Transverse colon (tissue), 4 donors: ENCODE results near the gene UBXN10. TPM values are rescaled to one million over a fixed set of nuclear protein-coding genes. Genes with fewer than 3 reads are reported as not detected.

Experiments
- DNase-seq: peaks from one replicate; pipeline ENCODE4 v3.0.0-alpha.2; 2019
- H3K27ac ChIP-seq, 4 donors: fragments of 200-600 bp; sonication (generic); 2 replicates each; pipeline ENCODE4 v1.5.1; 2016 to 2018; ENCODE audit warnings: inconsistent platforms in 4 of 4
- H3K27me3 ChIP-seq: fragments of 200-600 bp; sonication (generic); 2 replicates; pipeline ENCODE4 v1.5.1; 2017; ENCODE audit warnings: inconsistent platforms
- H3K36me3 ChIP-seq, 4 donors: fragments of 200-600 bp; sonication (generic); 2 replicates each; pipeline ENCODE4 v1.5.1; 2017 to 2019; ENCODE audit warnings: inconsistent platforms in 4 of 4
- H3K4me1 ChIP-seq, 4 donors: fragments of 200-600 bp; sonication (generic); 2 replicates each; pipeline ENCODE4 v1.5.1; 2017 to 2020; ENCODE audit warnings: inconsistent platforms in 4 of 4
- H3K4me3 ChIP-seq, 4 donors: fragments of 200-600 bp; sonication (generic); 1 replicate in 1 of 4; 2 replicates in 3 of 4; pipeline versions ENCODE4 v1.5.1 to v1.6.1; 2017 to 2019; ENCODE audit warnings: inconsistent platforms in 4 of 4
- H3K9me3 ChIP-seq, 2 donors: fragments of 200-600 bp; sonication (generic); 2 replicates each; pipeline ENCODE4 v1.5.1; 2017 to 2019; ENCODE audit warnings: inconsistent platforms in 2 of 2
- CTCF ChIP-seq, 5 experiments: fragments of 200-600 bp in 3 of 5; fragments of 450-650 bp in 2 of 5; sonication (generic) in 3 of 5; IDR thresholded peaks; 1 replicate in 2 of 5; 2 replicates in 3 of 5; pipeline ENCODE4 v1.5.1; 2016 to 2017; ENCODE audit warnings: antibody characterized with exemption in 5 of 5, inconsistent platforms in 3 of 5, mild to moderate bottlenecking in 2 of 5, moderate library complexity in 1 of 5
- EP300 ChIP-seq: sonication (generic); formaldehyde crosslinking; IDR thresholded peaks from one replicate; pipeline ENCODE4 v1.6.1; 2017; ENCODE audit warnings: antibody characterized with exemption, low read depth
- POLR2A ChIP-seq: fragments of 450-650 bp; IDR thresholded peaks from one replicate; pipeline ENCODE4 v1.6.1; 2016; ENCODE audit warnings: antibody characterized with exemption, mild to moderate bottlenecking, moderate library complexity
- POLR2AphosphoS5 ChIP-seq, 3 donors: sonication (generic); formaldehyde crosslinking; IDR thresholded peaks; one replicate each; pipeline ENCODE4 v1.6.1; 2016; ENCODE audit warnings: antibody characterized with exemption in 3 of 3
- WGBS, 2 donors: methylation state at CpG; one replicate each; pipeline ENCODE4 v1.1.5; 2018; ENCODE audit warnings: low coverage in 1 of 2; 5-methylcytosine and 5-hydroxymethylcytosine counted together
- in situ Hi-C, 4 donors: fragments of 200-750 bp; cut with MboI; loops; one replicate each; pipeline versions ENCODE4 v1.15.0 to v1.15.1; 2017; ENCODE audit warnings: low sequenced_read_pairs in 3 of 4, low pct_ligation_motif_present in 1 of 4, low pct_unique_long_range_greater_than_20kb in 1 of 4
- intact Hi-C: fragments of 100-400 bp; cut with DNase I; formaldehyde crosslinking; loops from one replicate; pipeline ENCODE4 v1.15.1; 2023; ENCODE audit warnings: low total_unique reads
- total RNA-seq, 4 donors: library from RNA; depleted of rRNA; stranded (reverse); fragments of >200 nt; gene quantifications; one replicate each; pipeline ENCODE4 v1.1.0, GENCODE V29; 2016

UBXN10 gene
- total RNA-seq, 4 donors from 2014 or later, result 4.3 to 15.3 (median 5.8) TPM

GRCh38 chr1:20141466-20141865 is 44.4 kb upstream of the UBXN10 start:
- H3K36me3 ChIP-seq, result no peaks in the 10 kb centered on the region
- 86% methylated on average over 7 of the region's 7 CpGs; no CpG with 5 or more reads in 1 of the 2 donors for WGBS, 2 donors
- intact Hi-C loops (no loop called here), in situ Hi-C loops (no loop called here)
- TF ChIP-seq POLR2AphosphoS5 (IDR thresholded peaks at IDR 0.05) (no peak), CTCF (IDR thresholded peaks at IDR 0.05) (no peak), EP300 (no peak), POLR2A (no peak)
- H3K27me3 ChIP-seq, result no peaks in the 10 kb centered on the region
- H3K9me3 ChIP-seq, result no peaks in the 10 kb centered on the region
- no peaks in the 10 kb centered on the region for H3K4me1 ChIP-seq
- no peak for DNase-seq
- H3K27ac ChIP-seq, result no peak overlapping the region
- H3K4me3 ChIP-seq, result no peak overlapping the region

- in situ Hi-C loops, result no loop called here
- H3K4me3 ChIP-seq, result no peak overlapping the region
- H3K27me3 ChIP-seq, result no peaks in the 10 kb centered on the region
- no peaks in the 10 kb centered on the region for H3K36me3 ChIP-seq
- H3K27ac ChIP-seq, result no peak overlapping the region
- no peak for TF ChIP-seq POLR2AphosphoS5 (IDR thresholded peaks at IDR 0.05)
- no peak for TF ChIP-seq EP300
- TF ChIP-seq POLR2A, result no peak
- TF ChIP-seq CTCF (IDR thresholded peaks at IDR 0.05), result no peak
- H3K4me1 ChIP-seq, result no peaks in the 10 kb centered on the region
- 85% methylated on average over 13 of the region's 13 CpGs; no CpG with 5 or more reads in 1 of the 2 donors for WGBS, 2 donors
- no peaks in the 10 kb centered on the region for H3K9me3 ChIP-seq
- intact Hi-C loops, result no loop called here
- DNase-seq, result no peak
These were observed 43.7 kb upstream of the UBXN10 start for GRCh38 chr1:20142001-20142710.

GRCh38 chr1:20143318-20143717 is 42.6 kb upstream of the UBXN10 start:
- no peak overlapping the region for H3K27ac ChIP-seq
- TF ChIP-seq POLR2AphosphoS5 (IDR thresholded peaks at IDR 0.05) (no peak), CTCF (IDR thresholded peaks at IDR 0.05) (no peak), EP300 (no peak), POLR2A (no peak)
- no peaks in the 10 kb centered on the region for H3K27me3 ChIP-seq
- H3K4me1 ChIP-seq, result no peaks in the 10 kb centered on the region
- intact Hi-C loops, result no loop called here
- DNase-seq, result no peak
- in situ Hi-C loops, result no loop called here
- H3K4me3 ChIP-seq, result no peak overlapping the region
- no peaks in the 10 kb centered on the region for H3K9me3 ChIP-seq
- 88 to 98% methylated on average over 3 to 7 of the region's 8 CpGs for WGBS, 2 donors
- no peaks in the 10 kb centered on the region for H3K36me3 ChIP-seq

- no peak overlapping the region for H3K4me3 ChIP-seq
- no peaks in the 10 kb centered on the region for H3K9me3 ChIP-seq
- WGBS, 2 donors, result 57 to 66% methylated on average over 6 to 13 of the region's 13 CpGs
- no peak for DNase-seq
- no peaks in the 10 kb centered on the region for H3K27me3 ChIP-seq
- TF ChIP-seq POLR2AphosphoS5 (IDR thresholded peaks at IDR 0.05), result no peak
- no peak for TF ChIP-seq POLR2A
- no peak for TF ChIP-seq CTCF (IDR thresholded peaks at IDR 0.05)
- no peak for TF ChIP-seq EP300
- no peaks in the 10 kb centered on the region for H3K36me3 ChIP-seq
- intact Hi-C loops, result no loop called here
- no peak overlapping the region for H3K27ac ChIP-seq
- in situ Hi-C loops, result no loop called here
- no peaks in the 10 kb centered on the region for H3K4me1 ChIP-seq
These were observed 41.9 kb upstream of the UBXN10 start for GRCh38 chr1:20143734-20144565.
